ELR (cell line): ENCODE measurements around the gene ZACN.

Experiments
- DNase-seq: peaks from one replicate; pipeline ENCODE4 v3.0.0-alpha.2; 2015; ENCODE audit warnings: low read depth

The ZACN gene

GRCh38 chr17:76081295-76082210, 2.6 kb downstream of the ZACN start:
- no peak for DNase-seq

DNA sequence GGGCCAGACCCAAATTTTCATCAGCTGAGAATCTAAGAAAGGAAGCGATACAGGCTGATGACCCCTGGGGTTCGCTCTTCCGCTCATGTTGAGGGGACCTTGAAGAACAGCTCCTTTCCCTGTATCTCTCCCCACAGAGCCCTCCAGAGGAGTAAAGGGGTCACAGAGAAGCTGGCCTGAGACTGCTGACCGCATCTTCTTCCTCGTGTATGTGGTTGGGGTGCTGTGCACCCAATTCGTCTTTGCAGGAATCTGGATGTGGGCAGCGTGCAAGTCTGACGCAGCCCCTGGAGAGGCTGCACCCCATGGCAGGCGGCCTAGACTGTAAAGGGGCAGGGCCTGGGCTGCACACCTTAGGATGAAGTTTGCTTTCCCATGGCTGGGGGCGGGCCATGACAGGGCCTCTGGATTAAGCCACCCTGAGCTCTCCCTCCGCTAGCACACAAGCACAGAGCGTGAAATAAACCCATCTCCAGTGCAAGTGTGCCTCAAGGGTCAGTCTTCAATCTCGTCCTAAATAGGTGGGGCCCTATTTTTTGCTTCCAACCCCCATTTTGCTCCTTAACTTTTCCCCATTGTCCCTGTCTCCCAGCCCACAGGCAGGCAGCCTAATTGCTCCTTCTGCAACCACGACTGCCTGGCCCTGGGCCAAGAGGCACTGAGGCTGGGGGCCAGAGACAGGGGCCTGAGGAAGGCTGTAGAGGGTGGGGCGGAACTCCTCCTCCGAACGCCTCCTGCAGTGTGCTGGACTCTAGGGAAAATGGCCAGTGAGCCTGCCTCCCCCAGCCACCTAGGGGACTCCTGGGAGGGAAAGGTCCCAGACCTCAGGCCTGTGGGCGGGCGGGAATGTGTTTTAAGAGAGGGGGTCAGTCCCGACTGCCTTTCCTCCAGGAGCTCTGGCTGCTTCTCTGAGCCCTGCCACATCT, 3.6 kb downstream of the ZACN start:
- DNase-seq, result no peak

GRCh38 chr17:76083536-76084182, 4.7 kb downstream of the ZACN start:
- no peak for DNase-seq

- DNase-seq, result no peak
Measured at GRCh38 chr17:76085066-76085730, 6.2 kb downstream of the ZACN start.

- DNase-seq, result no peak
Measured at GRCh38 chr17:76085731-76086366, 6.9 kb downstream of the ZACN start.

DNA sequence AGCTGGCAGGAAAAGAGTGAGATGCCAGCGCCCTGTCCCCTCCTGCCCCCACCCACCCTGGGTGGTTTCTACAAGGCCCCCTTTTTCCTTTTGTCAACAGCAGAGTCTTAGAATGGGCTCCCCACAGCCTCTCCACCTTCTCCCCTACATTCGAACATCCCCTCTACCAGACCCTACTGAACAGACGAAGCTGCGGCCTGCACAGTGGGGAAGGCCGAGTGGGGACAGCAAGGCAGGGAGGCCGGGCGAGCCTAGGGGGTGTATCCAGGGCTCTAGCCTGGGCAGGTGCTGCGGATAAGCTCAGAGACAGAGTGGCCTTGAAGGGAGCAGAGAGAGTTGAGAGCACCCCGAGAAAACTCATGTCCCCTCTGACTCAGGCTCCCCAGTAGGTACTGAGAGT, 7.4 kb downstream of the ZACN start:
- DNase-seq, result no peak

DNA sequence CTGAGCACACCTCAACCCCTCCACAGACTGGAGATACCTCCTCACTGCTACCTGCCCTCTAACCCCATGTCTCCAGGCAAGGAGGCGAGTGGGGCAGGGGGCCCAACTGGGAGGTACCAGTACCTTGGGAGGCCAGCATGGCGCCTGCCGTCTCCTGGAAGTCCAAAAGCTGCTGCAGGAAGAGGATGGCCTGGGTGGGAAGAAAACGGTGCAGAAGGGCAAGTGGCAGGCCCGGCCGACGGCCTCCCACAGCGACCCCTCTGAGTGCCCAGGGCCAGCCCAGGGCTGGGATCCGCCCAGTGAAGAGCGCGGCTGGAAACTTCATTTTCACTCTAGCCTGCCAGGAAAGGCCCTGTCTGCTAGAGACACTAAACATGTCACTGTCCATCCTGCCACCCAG, 8.5 kb downstream of the ZACN start:
- no peak for DNase-seq

DNA sequence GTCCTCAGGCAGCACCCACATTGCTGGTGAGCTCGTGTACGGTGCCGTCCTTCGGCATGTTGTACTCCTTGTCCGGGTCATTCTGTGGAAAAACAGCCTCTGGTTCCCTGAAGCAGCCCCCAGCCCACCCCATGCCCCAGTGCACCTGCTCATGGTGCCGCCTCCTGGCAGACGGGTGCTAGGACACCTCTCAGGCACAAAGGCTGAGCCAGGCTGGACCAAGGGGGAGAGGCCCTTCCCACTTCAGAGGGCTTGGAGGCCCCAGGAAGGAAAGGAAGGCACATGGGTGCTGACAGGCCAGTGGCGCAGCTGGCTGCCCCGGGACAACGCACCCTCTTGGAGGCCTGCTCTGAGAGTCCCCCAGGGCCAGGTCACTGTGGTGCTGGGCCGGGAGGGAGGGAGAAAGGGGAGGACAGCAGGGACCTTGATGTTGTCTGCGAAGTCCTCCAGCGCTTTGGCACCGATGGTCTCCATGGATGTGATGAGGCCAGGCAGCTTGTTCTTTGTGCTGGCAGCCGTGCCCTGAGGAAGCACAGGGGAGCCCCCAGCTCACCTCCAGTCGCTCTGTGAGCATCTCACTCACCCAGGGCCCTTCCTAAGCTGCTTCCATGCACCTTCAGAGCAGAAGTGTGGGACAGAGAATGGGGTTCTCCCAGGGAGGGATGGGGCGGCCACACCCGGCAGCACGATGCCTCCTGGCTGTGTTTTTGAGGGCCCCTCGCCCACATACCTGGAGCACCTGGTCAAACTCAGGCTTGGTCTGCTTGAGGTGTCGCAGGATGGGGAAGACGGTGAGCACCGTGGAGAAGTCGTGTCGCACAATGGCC, 9.3 kb downstream of the ZACN start:
- DNase-seq, result no peak

- no peak for DNase-seq
Measured at GRCh38 chr17:76088868-76089576, 10.0 kb downstream of the ZACN start.

DNA sequence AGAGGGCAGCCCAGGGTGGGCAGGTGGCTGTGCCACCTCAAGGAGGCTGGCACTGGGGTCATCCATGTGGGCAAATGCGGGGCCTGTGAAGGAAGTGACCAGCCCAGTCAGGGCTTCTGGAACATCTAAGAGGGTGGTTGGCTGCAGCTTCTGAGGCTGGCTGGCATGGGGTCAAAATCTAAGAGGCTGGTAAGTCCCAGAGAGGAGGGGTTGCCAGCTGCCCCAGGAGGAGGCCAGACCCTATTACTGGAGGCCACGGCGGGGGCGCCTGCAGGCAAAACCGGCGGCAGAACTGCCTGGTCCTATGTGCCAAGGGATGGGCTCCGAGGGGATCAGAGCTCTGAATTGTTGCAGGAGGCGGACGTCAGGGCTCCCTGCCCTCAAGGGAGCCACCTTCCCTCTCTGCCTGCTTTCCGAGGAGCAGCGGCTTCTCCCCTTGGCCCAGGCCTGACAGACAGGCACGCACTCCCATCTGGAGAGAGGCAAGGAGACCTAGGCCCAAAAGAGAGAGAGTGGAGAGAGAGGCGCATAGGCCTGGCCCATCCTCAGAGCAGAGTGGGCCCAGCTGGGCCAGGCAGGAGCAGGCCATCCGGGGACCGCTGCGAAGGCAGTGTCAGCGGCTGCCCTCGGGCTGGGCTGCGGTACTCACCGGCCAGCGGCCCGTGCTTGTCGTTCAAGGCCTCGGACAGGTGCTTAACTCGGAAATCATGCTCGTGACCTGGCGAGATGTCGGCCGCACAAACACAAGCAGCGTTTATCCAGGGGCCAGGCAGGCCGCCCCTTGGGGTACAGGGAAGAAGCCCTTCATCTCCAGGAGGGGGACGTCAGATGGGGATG, 10.9 kb downstream of the ZACN start:
- DNase-seq, result no peak

GRCh38 chr17:76090517-76091129, 11.6 kb downstream of the ZACN start:
- no peak for DNase-seq

DNA sequence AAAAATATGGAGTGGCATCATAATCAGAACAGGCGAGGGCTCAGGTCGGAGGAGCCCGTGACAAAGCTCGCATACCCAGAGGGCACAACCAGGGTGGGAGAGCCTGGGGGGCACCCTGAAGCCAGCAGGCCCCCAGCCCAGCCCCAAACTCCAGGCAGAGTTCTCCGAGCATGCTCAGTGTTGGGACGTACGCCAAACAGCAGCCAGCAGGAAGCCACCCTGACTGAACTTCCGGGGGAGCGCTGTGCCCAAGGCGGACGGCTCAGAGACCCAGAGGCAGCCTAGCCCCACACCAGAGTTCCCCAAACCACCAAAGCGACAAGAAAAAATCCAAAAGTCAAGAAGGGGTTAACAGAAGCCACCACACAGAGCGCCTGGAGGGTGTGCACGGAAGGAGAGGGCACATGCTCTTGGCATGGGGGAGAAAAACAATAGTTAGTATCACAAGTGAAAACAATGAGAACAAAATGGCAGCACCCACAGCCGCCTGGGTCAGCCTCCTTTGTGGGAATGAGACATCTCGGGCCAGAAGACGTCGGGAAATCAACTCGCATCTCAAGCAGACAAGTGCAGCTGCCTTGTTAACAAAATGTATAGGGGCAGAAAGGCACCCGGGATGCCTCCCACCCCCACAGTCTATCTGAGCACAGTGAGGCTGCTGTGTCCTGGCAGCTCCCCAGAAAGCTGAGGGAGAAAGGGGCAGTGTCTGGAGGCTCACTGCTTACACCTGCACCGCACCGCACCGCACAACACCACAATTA, 12.7 kb downstream of the ZACN start:
- DNase-seq, result no peak

- DNase-seq, result no peak
Measured at GRCh38 chr17:76092526-76093413, 13.8 kb downstream of the ZACN start.

DNA sequence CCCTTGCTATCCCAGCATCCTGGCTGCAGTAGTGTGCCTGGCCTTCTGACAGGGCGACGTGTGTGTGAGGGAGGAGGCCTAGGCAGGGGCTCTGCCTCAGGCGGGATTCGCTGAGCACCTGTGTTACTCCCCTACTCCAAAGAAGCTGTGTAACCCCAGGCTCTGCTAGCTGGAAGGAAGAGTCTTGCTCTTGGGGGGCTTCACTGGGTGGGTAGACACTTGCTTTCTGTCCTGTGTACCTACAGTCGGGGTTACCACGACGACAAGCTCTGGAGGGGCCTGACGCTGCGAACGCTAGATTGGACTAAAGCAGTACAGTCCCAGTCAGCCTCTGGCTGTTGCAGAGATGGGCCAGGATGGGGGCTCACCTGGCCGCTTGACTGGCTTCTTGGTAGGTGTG, 15.1 kb downstream of the ZACN start:
- no peak for DNase-seq

DNA sequence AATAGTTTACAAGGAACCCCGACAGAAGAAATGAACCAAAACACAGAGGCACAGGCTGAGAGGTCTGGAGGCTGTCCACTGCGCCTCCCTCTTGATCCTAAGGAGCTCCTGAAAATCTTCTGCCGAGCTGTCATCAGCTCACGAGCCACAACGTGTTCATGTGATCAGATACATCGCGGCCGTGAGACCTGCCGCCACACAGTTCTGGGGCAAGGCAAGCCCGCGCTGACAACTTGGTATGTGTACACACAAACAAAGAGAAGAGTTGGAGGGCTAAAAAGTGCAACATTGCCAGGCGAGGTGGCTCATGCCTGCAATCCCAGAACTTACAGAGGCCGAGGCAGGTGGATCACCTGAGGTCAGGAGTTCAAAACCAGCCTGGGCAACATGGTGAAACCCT, 17.0 kb downstream of the ZACN start:
- DNase-seq, result no peak

GRCh38 chr17:76097716-76098295, 18.8 kb downstream of the ZACN start:
- no peak for DNase-seq
